H1 (cell line): ENCODE results near the gene OSBPL2. TPM values are rescaled to one million over a fixed set of nuclear protein-coding genes. Genes with fewer than 3 reads are reported as not detected.

Experiments used
- ATF3 ChIP-seq: IDR thresholded peaks from 2 replicates; pipeline ENCODE4 v1.6.1; 2011; ENCODE audit warnings: low read depth, mild to moderate bottlenecking, low read length; ENCODE audit not compliant: insufficient read depth
- BACH1 ChIP-seq: IDR thresholded peaks from 2 replicates; pipeline ENCODE4 v1.6.1; 2012; ENCODE audit warnings: low read length, improper control_type of control experiment
- CBX5 ChIP-seq: fragments of 300-800, 300-1000 bp; sonication (generic); IDR thresholded peaks from 2 replicates; pipeline ENCODE4 v1.7.1; 2016; ENCODE audit warnings: antibody characterized with exemption, low read length, low read depth
- KDM4A ChIP-seq: IDR thresholded peaks from one replicate; pipeline ENCODE4 v1.7.1; 2012; ENCODE audit warnings: low read depth, mild to moderate bottlenecking, moderate library complexity, low read length, inconsistent platforms; ENCODE audit not compliant: severe bottlenecking
- polyA plus RNA-seq, 7 experiments: library from polyadenylated mRNA; depleted of rRNA in 3 of 7; stranded (reverse) in 5 of 7; unstranded in 2 of 7; fragments of >200 nt in 5 of 7; fragments of 200-250 nt in 2 of 7; gene quantifications; 1 replicate in 5 of 7; 2 replicates in 1 of 7; 4 replicates in 1 of 7; pipeline versions ENCODE4 v1.2.1 to v1.2.3, GENCODE V29; 2011 to 2013; ENCODE audit warnings: missing spikeins in 2 of 7, mixed read lengths in 2 of 7
- total RNA-seq: library from RNA; stranded (reverse); fragmentation: NEBNext Ultra II Directional; extraction: Animal tissue kit (Norgen Biotek cat#: 25700); gene quantifications from 2 replicates; pipeline ENCODE4 v1.2.1, GENCODE V29; 2021

OSBPL2 gene
- total and polyA plus RNA-seq, 2 of the 8 experiments (the other 6 are each of a cell fraction or from before 2014, with no cell fraction given) = 11.7 to 42.4 TPM

- TF ChIP-seq BACH1 = no peak
- no peak for TF ChIP-seq ATF3
- no peak for TF ChIP-seq CBX5
- no peak for TF ChIP-seq KDM4A
Observed at GRCh38 chr20:62337558-62338293, 99.4 kb downstream of the OSBPL2 start (continued).
